Coronary artery (tissue), 2 donors: Measurements from ENCODE around the gene CORO6.
A peak's percentile ranks its signal among the peaks of the same experiment; 100 is the strongest.

Source experiments
- DNase-seq: peaks from one replicate; pipeline ENCODE4 v3.0.0-alpha.2; 2017; ENCODE audit warnings: low spot score
- H3K27ac ChIP-seq, 2 donors: fragments of 200-600 bp; sonication (generic); one replicate each; pipeline ENCODE4 v1.5.1; 2016 to 2019
- H3K4me3 ChIP-seq: fragments of 200-600 bp; sonication (generic); 2 replicates; pipeline ENCODE4 v1.5.1; 2016; ENCODE audit warnings: mild to moderate bottlenecking, moderate library complexity
- TF ChIP-seq, protein P1 (sequence below): fragments of 200-600 bp; sonication (generic); IDR thresholded peaks from one replicate; pipeline ENCODE4 v1.5.1; 2019; ENCODE audit warnings: antibody characterized with exemption

The CORO6 gene

DNA sequence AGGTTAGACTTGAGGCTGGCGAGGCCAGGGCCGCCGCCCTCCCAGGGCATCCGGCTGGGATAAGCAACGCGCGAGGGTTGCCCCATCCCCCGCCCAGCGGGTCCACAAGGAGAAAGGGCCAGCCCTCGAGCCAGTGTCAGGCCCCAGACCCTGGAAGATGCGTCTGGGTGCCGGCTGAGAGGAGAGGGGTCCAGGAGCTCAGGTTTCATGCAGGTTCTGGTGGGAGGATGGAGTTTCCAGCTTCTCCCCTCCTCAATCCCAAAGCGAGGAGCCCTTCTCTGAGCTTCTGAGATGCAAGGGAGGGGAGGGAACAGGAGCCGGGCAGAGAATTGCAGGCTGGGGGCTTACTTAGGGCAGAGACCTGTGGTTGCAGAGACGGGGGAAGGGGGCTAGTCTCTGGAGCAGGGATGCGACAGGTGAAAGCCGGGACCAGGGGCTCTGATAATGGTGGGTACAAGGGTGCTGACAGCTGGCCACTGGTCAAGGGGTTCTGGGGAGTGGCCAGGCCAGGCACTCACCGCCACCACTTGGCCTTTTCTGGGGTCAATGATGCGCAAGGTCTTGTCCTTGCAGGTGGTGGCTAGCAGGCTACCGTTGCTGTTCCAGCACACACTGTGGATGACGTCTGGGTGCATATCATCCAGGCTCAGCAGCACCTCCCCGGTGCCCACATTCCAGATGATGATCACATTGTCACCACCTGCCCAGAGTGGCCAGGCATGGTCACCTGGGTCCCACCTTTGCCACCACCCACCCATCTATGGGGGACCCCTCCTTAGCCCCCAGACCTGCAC is 4.2 kb downstream of the CORO6 start:
- no peak for DNase-seq
- peak overlapping the region; percentile 63 for H3K4me3 ChIP-seq
- TF ChIP-seq, protein P1, sequence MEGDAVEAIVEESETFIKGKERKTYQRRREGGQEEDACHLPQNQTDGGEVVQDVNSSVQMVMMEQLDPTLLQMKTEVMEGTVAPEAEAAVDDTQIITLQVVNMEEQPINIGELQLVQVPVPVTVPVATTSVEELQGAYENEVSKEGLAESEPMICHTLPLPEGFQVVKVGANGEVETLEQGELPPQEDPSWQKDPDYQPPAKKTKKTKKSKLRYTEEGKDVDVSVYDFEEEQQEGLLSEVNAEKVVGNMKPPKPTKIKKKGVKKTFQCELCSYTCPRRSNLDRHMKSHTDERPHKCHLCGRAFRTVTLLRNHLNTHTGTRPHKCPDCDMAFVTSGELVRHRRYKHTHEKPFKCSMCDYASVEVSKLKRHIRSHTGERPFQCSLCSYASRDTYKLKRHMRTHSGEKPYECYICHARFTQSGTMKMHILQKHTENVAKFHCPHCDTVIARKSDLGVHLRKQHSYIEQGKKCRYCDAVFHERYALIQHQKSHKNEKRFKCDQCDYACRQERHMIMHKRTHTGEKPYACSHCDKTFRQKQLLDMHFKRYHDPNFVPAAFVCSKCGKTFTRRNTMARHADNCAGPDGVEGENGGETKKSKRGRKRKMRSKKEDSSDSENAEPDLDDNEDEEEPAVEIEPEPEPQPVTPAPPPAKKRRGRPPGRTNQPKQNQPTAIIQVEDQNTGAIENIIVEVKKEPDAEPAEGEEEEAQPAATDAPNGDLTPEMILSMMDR: no peak
- H3K27ac ChIP-seq: peak overlapping the region in 1 of 2 donors; percentile 37

DNA sequence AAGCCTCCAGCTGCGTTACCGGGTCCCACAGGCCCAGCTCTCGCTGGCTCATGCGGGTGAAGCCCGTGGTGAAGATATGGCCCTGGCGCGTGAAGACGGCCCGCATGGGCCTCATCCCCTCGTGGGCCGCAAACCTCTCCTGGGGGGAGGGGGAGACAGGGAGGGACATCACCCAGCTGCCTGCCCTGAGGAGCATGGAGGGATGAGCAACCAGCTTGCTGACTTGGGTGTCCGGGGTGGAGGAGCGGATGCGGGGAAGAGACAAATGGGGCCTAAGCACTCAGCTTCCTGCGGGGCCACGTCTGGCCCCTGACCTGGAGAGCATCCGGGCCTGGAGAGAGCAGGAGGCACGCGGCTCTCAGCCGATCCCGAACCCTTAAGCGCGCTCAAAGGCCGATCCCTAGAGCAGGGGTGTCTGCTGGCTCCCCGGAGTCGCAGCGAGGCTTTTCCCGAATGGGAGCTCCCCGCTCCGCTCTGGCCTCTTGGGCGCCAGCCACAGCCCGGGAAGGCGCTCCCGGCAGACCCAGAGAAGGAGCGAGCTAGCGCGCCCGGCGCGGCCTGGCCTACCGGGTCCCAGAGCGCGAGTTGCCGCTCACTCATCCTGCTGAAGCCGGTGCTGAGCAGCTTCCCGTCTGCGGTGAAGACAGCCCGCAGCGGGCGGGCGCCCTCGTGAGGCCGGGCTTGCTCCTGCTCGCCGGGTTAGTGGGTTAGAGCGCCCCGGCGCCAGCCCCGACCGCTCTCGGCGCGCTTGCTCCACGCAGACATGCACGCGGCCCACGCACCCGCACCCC is 5.0 kb downstream of the CORO6 start:
- DNase-seq: peak; percentile 76
- TF ChIP-seq, protein P1: peak; percentile 24
- peak overlapping the region; percentile 63 for H3K4me3 ChIP-seq
- H3K27ac ChIP-seq: peak overlapping the region in 1 of 2 donors; percentile 37

DNA sequence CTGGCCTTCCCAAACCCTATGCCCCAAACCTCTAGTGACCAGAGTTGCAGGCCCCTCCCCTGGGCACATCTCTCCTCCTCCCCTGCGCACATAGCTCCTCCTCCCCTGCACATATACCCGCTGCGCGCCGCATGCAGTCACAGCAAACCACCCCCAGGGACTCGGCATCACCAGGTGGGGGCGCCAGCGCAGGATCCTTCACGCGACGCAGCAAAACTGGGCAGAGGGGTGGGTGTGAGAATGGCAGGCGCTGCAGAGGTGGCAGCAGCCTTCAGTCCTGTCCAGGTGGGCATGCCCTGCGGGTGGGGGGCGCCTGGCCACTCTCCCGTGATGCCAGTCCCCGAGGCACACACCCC is 5.6 kb downstream of the CORO6 start:
- no peak overlapping the region for H3K27ac ChIP-seq
- peak; percentile 83 for DNase-seq
- H3K4me3 ChIP-seq: peak overlapping the region; percentile 63
- TF ChIP-seq, protein P1: peak; percentile 20

DNA sequence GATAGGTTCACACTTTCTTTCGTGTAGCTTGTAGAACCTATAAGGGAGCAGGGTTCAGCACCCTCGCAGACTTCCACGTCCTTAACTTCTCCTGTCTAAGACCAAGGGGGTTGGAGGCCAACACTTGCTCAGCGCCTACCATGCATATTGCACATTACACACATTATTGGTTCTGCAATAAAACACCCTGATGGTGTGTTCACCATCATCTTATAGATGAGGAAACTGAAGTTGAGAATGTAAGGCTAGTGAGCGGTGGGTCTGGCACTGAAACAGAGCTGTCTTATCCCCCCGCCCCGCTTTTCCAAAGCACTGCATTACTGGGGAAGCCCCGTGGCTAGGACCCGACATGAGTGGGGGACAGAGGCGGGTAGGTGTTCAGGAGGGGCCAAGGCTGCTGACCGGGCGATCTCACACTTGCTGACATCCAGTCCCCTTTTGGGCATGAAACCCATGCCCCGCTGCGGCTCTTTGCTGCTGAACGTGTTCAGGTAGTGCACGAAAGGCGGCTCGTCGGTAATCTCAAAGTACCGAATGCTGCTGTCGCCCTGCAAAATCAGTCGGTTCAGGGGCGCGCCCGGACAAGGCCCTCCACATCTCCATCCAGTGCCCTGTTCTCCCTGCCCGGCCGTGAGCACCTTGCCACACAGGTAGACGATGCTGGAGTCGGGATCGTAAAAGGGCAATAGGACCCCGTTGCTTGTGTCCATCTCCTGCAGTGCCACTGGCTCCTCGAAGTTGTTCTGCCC is 6.2 kb downstream of the CORO6 start:
- no peak for DNase-seq
- TF ChIP-seq, protein P1: no peak
- no peak overlapping the region for H3K27ac ChIP-seq
- peak overlapping the region; percentile 68 for H3K4me3 ChIP-seq

DNA sequence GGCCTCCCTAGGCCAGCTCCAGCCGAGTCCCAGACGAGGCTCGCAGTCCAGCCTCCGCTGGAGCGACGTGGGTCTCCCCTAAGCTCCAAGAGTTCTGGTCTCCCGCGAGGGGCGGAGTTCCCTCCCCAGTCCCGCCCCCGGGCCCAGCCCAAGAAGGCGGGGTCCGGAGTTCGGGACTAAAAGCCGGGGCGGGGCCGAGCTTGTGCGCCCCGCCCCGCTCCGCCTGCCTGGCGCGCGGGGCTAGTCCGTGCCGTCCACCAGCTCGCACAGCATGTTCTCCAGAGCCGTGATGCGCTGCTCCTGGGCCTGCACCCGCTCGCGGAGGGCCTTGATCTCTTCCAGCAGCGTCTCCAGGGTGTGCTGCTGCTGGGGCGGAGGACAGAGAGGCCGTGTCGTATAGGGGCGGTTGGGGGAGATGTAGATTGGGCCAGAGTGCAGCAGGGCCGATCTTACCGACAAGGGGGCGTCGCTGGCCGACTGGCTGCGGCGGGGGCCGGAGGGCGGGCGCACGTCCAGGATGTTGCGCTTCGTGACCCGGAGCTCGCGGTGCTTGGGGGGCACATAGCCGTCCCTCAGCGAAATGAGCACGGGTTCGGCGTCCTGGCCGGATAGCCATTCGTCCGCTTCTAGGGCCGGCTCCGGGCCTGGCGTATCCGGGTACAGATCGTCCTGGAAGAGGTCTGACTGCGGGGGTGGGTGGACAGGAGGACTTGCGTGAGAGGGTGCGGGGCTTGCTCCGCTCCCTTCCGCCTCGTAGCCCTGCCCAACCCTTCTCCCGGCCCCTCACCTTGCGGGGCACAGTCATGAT is 7.0 kb downstream of the CORO6 start:
- TF ChIP-seq, protein P1: no peak
- Histone ChIP-seq H3K4me3 (peak overlapping the region; percentile 68), H3K27ac (peak overlapping the region in 1 of 2 donors; percentile 53)
- peak; percentile 83 for DNase-seq

DNA sequence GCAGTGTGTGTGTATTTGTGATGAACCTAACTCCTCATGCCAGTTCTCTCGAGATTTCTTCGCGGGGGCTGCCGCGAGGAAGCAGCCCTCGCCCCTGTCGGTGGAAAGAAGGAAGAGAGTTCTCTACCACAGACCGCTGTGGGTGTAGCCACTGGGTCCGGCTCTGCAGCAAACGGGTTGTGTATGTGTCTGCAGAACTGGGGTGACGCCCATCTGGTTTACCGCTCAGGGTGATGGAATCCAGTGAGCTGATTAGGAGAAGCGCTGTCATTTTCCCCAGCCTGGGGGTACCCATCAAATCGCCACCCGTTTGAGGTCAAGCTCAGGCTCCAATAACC is 7.7 kb downstream of the CORO6 start:
- H3K4me3 ChIP-seq: peak overlapping the region; percentile 68
- TF ChIP-seq, protein P1: no peak
- H3K27ac ChIP-seq: peak overlapping the region in 1 of 2 donors; percentile 29
- no peak for DNase-seq
